Neutrophil (primary cell): ENCODE results near the gene SLC35G6.

Experiments
- H3K27ac ChIP-seq: fragments of 200-600 bp; sonication (generic); 2 replicates; pipeline ENCODE4 v1.5.1; 2016; ENCODE audit warnings: mild to moderate bottlenecking, moderate library complexity
- H3K27me3 ChIP-seq: fragments of 200-600 bp; sonication (generic); 2 replicates; pipeline ENCODE4 v1.6.0; 2016; ENCODE audit warnings: mild to moderate bottlenecking
- H3K36me3 ChIP-seq: fragments of 200-600 bp; sonication (generic); 2 replicates; pipeline ENCODE4 v1.5.1; 2017
- H3K4me1 ChIP-seq, 2 experiments: fragments of 200-600 bp in 1 of 2; sonication (generic) in 1 of 2; 1 replicate in 1 of 2; 2 replicates in 1 of 2; pipeline versions ENCODE4 v1.5.1 to v1.6.1; 2013 to 2016; ENCODE audit warnings: low read depth in 1 of 2, low read length in 1 of 2, mild to moderate bottlenecking in 1 of 2, moderate library complexity in 1 of 2; ENCODE audit not compliant: control insufficient read depth in 1 of 2, insufficient read depth in 1 of 2
- H3K4me3 ChIP-seq, 2 experiments: fragments of 200-600 bp in 1 of 2; sonication (generic) in 1 of 2; 1 replicate in 1 of 2; 2 replicates in 1 of 2; pipeline ENCODE4 v1.5.1; 2013 to 2016; ENCODE audit warnings: low read depth in 1 of 2, low read length in 1 of 2, mild to moderate bottlenecking in 1 of 2, moderate library complexity in 1 of 2
- H3K9me3 ChIP-seq: fragments of 200-600 bp; sonication (generic); 2 replicates; pipeline ENCODE4 v1.5.1; 2016
- TF ChIP-seq, protein P1 (sequence below): fragments of 200-600 bp; sonication (generic); IDR thresholded peaks from 2 replicates; pipeline ENCODE4 v1.5.1; 2016; ENCODE audit warnings: antibody characterized with exemption

Gene SLC35G6

DNA sequence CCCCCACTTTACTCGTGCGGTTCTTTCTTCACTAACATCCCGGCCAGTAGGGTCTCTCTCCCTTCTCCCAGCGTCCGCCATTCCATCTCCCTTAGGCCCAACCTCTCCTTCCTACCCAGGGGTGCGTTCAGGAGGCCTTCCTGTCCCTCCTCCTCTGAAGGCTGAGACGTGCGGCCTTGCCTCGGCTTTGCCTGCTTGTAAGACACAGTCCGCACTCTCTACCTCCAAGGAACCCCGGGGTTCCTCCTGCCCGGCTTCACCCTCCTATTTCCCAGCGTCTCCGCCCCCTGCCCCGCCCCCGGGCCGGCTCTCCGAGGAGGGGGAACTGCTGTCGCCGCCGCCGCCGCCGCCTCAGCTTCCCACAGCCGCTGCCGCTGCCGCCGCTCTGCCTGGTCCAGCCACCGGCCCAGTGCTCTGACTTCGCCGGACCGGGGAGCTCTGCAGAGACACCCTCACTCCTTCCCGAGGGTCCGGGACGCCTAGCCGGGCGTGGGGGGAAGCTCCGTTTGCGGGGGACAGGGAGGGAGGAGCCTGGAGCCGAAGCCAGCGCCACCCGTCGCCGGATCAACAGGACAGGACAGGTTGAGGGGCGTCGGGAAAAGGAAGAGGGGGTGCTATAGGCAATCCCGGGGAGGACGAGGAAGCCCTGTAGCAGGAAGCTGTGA lies 43.2 kb upstream of the SLC35G6 start:
- peak overlapping the region; percentile 58 to 75 for H3K4me3 ChIP-seq
- TF ChIP-seq, protein P1, sequence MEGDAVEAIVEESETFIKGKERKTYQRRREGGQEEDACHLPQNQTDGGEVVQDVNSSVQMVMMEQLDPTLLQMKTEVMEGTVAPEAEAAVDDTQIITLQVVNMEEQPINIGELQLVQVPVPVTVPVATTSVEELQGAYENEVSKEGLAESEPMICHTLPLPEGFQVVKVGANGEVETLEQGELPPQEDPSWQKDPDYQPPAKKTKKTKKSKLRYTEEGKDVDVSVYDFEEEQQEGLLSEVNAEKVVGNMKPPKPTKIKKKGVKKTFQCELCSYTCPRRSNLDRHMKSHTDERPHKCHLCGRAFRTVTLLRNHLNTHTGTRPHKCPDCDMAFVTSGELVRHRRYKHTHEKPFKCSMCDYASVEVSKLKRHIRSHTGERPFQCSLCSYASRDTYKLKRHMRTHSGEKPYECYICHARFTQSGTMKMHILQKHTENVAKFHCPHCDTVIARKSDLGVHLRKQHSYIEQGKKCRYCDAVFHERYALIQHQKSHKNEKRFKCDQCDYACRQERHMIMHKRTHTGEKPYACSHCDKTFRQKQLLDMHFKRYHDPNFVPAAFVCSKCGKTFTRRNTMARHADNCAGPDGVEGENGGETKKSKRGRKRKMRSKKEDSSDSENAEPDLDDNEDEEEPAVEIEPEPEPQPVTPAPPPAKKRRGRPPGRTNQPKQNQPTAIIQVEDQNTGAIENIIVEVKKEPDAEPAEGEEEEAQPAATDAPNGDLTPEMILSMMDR: peak; percentile 47
- peak overlapping the region; percentile 63 for H3K27ac ChIP-seq
- no peaks in the 10 kb centered on the region for H3K9me3 ChIP-seq
- no peaks in the 10 kb centered on the region for H3K36me3 ChIP-seq
- H3K27me3 ChIP-seq: peaks cover 64% of the 10 kb centered on the region
- peaks cover 50 to 61% of the 10 kb centered on the region in 2 experiments for H3K4me1 ChIP-seq

DNA sequence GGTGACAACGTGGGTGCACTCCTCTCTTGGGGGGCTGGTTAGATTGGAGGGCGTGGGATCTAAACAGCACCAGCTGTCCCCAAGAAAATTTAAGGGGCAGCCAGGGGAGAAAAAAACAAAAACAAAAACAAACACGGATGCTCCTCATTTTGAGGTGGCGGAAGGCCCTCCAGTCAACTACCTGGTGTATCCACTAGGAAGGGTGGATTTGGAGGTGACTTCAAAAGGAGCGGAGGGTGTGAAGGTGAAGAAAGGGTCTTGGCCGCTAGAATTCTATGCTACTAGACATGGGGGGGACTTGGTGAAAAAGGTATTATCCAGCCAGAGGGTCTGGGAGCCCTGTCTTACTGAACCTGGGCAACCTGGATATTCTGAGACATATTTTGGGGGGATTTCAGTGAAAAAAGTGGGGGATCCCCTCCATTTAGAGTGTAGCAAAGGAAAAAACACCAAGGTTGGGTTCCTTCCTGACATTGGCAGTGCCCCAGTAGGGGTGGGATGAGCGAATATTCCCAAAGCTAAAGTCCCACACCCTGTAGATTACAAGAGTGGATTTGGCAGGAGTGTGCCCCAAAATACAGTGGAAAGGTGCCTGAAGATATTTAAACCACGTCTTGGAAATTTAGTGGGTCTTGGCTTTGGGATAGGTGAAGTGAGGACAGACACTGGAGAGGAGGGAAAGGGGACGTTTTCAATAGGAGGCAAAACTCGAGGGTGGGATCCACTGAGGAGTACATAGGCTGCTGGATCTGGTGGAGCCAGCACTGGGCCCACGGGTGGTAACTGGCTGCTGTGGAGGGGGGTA lies 42.4 kb upstream of the SLC35G6 start:
- TF ChIP-seq, protein P1: no peak
- Histone ChIP-seq H3K27ac (no peak overlapping the region), H3K4me1 (peaks cover 50 to 61% of the 10 kb centered on the region in 2 experiments), H3K36me3 (no peaks in the 10 kb centered on the region), H3K9me3 (no peaks in the 10 kb centered on the region), H3K4me3 (peak overlapping the region; percentile 58 to 75), H3K27me3 (peaks cover 72% of the 10 kb centered on the region)

DNA sequence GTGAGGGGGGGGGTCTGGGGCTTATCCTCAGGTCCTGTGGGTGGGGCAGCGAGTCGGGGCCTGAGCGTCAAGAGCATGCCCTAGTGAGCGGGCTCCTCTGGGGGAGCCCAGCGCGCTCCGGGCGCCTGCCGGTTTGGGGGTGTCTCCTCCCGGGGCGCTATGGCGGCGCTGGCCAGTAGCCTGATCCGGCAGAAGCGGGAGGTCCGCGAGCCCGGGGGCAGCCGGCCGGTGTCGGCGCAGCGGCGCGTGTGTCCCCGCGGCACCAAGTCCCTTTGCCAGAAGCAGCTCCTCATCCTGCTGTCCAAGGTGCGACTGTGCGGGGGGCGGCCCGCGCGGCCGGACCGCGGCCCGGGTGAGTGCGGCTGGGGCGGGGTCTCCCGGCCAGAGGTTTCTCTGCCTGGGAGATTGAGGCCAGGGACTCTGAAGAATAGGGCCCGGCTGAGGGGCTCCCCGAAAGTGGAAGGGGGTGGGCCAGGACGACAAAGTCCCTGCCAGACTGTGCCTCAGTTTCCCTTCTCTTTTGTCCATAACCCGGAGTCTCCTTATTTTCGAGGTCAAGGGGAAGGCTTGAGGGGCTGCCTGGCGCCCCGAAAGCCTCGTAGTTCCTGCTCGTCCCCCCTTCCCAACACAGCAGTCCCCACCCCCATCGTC lies 41.7 kb upstream of the SLC35G6 start, which contains the start of gene FGF11:
TSS of gene FGF11 (plus strand) at position 51 of the 651 bp plus-strand sequence. CDS start at position 160, 109 bp downstream.
- Histone ChIP-seq H3K9me3 (no peaks in the 10 kb centered on the region), H3K27ac (peak within 1 kb of the TSS; percentile 63), H3K4me3 (peak within 1 kb of the TSS; percentile 58 to 75), H3K27me3 (peaks cover 79% of the 10 kb centered on the region), H3K36me3 (no peaks in the 10 kb centered on the region), H3K4me1 (peaks cover 51 to 61% of the 10 kb centered on the region in 2 experiments)
- TF ChIP-seq, protein P1: no peak

DNA sequence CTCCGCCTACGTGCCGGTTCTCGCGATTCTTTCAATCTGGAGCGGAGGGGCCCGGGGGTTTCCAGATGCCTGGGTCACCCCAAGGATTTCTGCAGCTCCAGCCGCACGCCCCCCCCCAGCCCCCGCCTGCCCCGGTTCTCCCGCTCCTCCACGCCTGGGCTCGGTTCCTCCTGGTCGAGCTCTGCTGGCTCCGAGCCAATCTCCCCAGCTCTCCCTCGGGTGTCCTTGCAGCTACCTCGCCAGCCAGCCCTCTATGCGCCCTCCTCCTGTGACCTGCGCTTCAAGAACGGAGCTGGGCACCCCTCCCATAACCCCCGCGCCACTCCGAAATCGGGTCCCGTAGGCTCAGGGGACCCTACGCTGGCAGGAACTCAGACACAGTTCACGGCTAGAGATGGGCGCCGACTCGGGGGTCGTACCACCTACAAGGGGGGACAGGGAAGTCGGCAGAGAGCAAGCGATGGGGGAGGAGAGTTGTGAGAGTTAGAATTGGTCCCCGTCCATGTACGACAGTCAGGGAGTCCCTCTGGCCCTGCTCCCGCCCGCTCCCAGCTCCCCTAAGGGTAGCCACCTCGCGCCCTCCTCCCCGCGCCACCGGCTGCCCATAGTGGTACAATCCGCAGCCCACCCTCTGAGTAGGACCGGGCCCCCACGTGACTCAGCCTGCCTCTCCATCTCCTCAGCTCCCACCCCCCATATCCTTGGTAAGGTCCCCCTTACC lies 41.0 kb upstream of the SLC35G6 start:
- Histone ChIP-seq H3K27ac (no peak overlapping the region), H3K4me1 (peaks cover 55 to 65% of the 10 kb centered on the region in 2 experiments), H3K36me3 (no peaks in the 10 kb centered on the region), H3K27me3 (peaks cover 86% of the 10 kb centered on the region), H3K9me3 (no peaks in the 10 kb centered on the region), H3K4me3 (peak overlapping the region in 1 of 2 experiments; percentile 6)
- TF ChIP-seq, protein P1: no peak

GRCh38 chr17:7440834-7441195 lies 40.4 kb upstream of the SLC35G6 start:
- no peaks in the 10 kb centered on the region for H3K36me3 ChIP-seq
- no peak overlapping the region for H3K27ac ChIP-seq
- H3K4me3 ChIP-seq: no peak overlapping the region
- H3K4me1 ChIP-seq: peaks cover 53 to 65% of the 10 kb centered on the region in 2 experiments
- H3K27me3 ChIP-seq: peaks cover 91% of the 10 kb centered on the region
- TF ChIP-seq, protein P1: no peak
- H3K9me3 ChIP-seq: no peaks in the 10 kb centered on the region
